Heart left ventricle (tissue), 16 donors: Measurements from ENCODE around the gene UBL4A. TPM values are rescaled to one million over a fixed set of nuclear protein-coding genes. Genes with fewer than 3 reads are reported as not detected.

ENCODE experiments used
- ATAC-seq, 4 donors: fragments of 200-7000 bp; cut with Tn5 transposase; one replicate each; pipeline ENCODE4 v1.9.1; 2020 to 2022; ENCODE audit warnings: moderate library complexity in 4 of 4, mild to moderate bottlenecking in 3 of 4, moderate number of reproducible peaks in 1 of 4
- DNase-seq, 5 donors: peaks; one replicate each; pipeline ENCODE4 v3.0.0-alpha.2; 2020
- H3K27ac ChIP-seq, 12 donors: fragments of 200-600 bp; sonication (generic) in 4 of 12; one replicate each; pipeline versions ENCODE4 v1.5.0 to v1.8.0; 2016 to 2022; ENCODE audit warnings: mild to moderate bottlenecking in 2 of 12
- H3K27me3 ChIP-seq, 9 donors: fragments of 200-600 bp; sonication (generic) in 2 of 9; one replicate each; pipeline versions ENCODE4 v1.5.1 to v1.8.0; 2016 to 2022; ENCODE audit warnings: mild to moderate bottlenecking in 3 of 9
- H3K36me3 ChIP-seq, 9 donors: fragments of 200-600 bp; sonication (generic) in 2 of 9; one replicate each; pipeline versions ENCODE4 v1.5.0 to v1.8.0; 2018 to 2022; ENCODE audit warnings: mild to moderate bottlenecking in 2 of 9
- H3K4me1 ChIP-seq, 12 donors: fragments of 200-600 bp; sonication (generic) in 4 of 12; one replicate each; pipeline versions ENCODE4 v1.5.0 to v1.8.0; 2016 to 2022; ENCODE audit warnings: mild to moderate bottlenecking in 3 of 12
- H3K4me3 ChIP-seq, 12 donors: fragments of 200-600 bp; sonication (generic) in 4 of 12; one replicate each; pipeline versions ENCODE4 v1.5.0 to v1.8.0; 2017 to 2022; ENCODE audit warnings: mild to moderate bottlenecking in 9 of 12, moderate library complexity in 4 of 12
- H3K9me3 ChIP-seq, 12 donors: fragments of 200-600 bp; sonication (generic) in 4 of 12; one replicate each; pipeline versions ENCODE4 v1.5.0 to v1.8.0; 2016 to 2022; ENCODE audit warnings: mild to moderate bottlenecking in 1 of 12
- CTCF ChIP-seq, 12 donors: fragments of 200-600 bp; sonication (generic) in 4 of 12; IDR thresholded peaks; one replicate each; pipeline versions ENCODE4 v1.5.0 to v1.8.0; 2018 to 2022; ENCODE audit warnings: antibody characterized with exemption in 12 of 12, mild to moderate bottlenecking in 5 of 12
- POLR2A ChIP-seq, 2 donors: fragments of 450-650 bp; IDR thresholded peaks; one replicate each; pipeline ENCODE4 v1.6.1; 2017; ENCODE audit warnings: antibody characterized with exemption in 2 of 2, mild to moderate bottlenecking in 2 of 2, moderate library complexity in 2 of 2
- WGBS, 4 donors: extraction: QIAGEN DNeasy Blood & Tissue Kit in 2 of 4; methylation state at CpG; one replicate each; pipeline versions ENCODE4 v1.1.5 to v1.1.7; 2013 to 2018; 5-methylcytosine and 5-hydroxymethylcytosine counted together
- intact Hi-C, 10 donors: fragments of 100-400 bp; cut with DNase I; formaldehyde crosslinking; loops; one replicate each; pipeline versions ENCODE4 v1.11.1 to v1.14.2; 2022
- polyA plus RNA-seq, 2 donors: library from polyadenylated mRNA; stranded (reverse); fragments of 200-250 nt; gene quantifications; one replicate each; pipeline ENCODE4 v1.2.3, GENCODE V29; 2013
- total RNA-seq, 9 donors: library from RNA; depleted of rRNA in 2 of 9; stranded (reverse); fragments of >200 nt in 2 of 9; fragmentation: NEBNext Ultra II Directional in 3 of 9; extraction: Animal tissue kit (Norgen Biotek cat#: 25700) in 3 of 9; gene quantifications; one replicate each; pipeline versions ENCODE4 v1.1.0 to v1.2.4, GENCODE V29; 2016 to 2023
- donor health status: ischemic (EF 13 %, LVEDD 7.1; RV severe dilation, severe dysfunction).
- donor health status: healthy with polysubstance abuse.
- donor health status: DM: no; HTN: yes; CAD: no.
- donor health status: DM: no; HTN: no; CAD: no.
- donor health status: ischemic (EF 25% LVEDD 6.9; RV normal size, moderate dysfunction).
- donor health status: ischemic (EF 25% LVEDD 5.7; RV mildly dilated, moderate dysfunction).
- donor health status: healthy.
- donor health status: DM: yes; HTN: yes; CAD: no.
- donor health status: ischemic (EF 35%, LVEDD 5.7; RV mildly dilated, moderate dysfunction).
- donor health status: nonischemic (EF 11% LVEDD 7.7; RV severe dilation, severe dysfunction).
- donor health status: DM: yes; HTN: yes; CAD: no.
- donor health status: PGD.
- donor health status: ischemic (EF 29% LVEDD 5.4; RV normal size, mild dysfunction).
- donor health status: nonischemic (EF 23%, LVEDD 6.1; RV moderate dilation, normal function).

UBL4A gene
- total and polyA plus RNA-seq, 11 donors: 34.6 to 92.8 (median 53.7) TPM

GRCh38 chrX:154517101-154517781, 30.8 kb upstream of the UBL4A start:
- intact Hi-C loops: loop anchor here in 2 of 10 donors (2.0 to 5.0 kb wide), 4 partner anchors 26 to 120 kb away; partner anchors contain the start of genes GDI1 (in 1 of the 2), LAGE3 (in 1 of the 2), RPL10 (in 1 of the 2) and SLC10A3 (in 1 of the 2)
- Histone ChIP-seq H3K9me3 (no peaks in the 10 kb centered on the region), H3K36me3 (no peaks in the 10 kb centered on the region), H3K27ac (peak overlapping the region; percentile 85 to 98 (median 92)), H3K4me3 (peak overlapping the region in 9 of 12 donors; percentile 45 to 97 (median 77)), H3K4me1 (peaks cover 0 to 28% (median 8%) of the 10 kb centered on the region in 12 donors), H3K27me3 (peaks cover 0 to 5% (median 0%) of the 10 kb centered on the region in 9 donors)
- 40 to 59% (median 48%) methylated on average over 14 to 25 of the region's 25 CpGs for whole genome bisulfite sequencing, 4 donors
- no peak for DNase-seq
- TF ChIP-seq POLR2A (IDR thresholded peaks at IDR 0.05) (no peak), CTCF (IDR thresholded peaks at IDR 0.05) (no peak)
- peak in 2 of 4 donors; percentile 0 to 1 for ATAC-seq

- no peaks in the 10 kb centered on the region for H3K9me3 ChIP-seq
- no peaks in the 10 kb centered on the region for H3K36me3 ChIP-seq
- intact Hi-C loops: loop anchor here in 2 of 10 donors (1.0 to 5.0 kb wide), 5 partner anchors 26 to 119 kb away; partner anchors contain the start of genes SLC10A3 (in 2 of the 2), GDI1 (in 1 of the 2), LAGE3 (in 1 of the 2) and RPL10 (in 1 of the 2)
- TF ChIP-seq POLR2A (IDR thresholded peaks at IDR 0.05) (no peak), CTCF (IDR thresholded peaks at IDR 0.05) (no peak)
- ATAC-seq: peak; percentile 46 to 68 (median 62)
- 3 to 38% (median 18%) methylated on average over 18 to 19 of the region's 19 CpGs for WGBS, 4 donors
- H3K4me1 ChIP-seq: peaks cover 0 to 28% (median 9%) of the 10 kb centered on the region in 12 donors
- peak overlapping the region; percentile 85 to 98 (median 92) for H3K27ac ChIP-seq
- peak in 1 of 5 donors; percentile 57 for DNase-seq
- H3K27me3 ChIP-seq: peaks cover 0 to 5% (median 0%) of the 10 kb centered on the region in 9 donors
- peak overlapping the region in 10 of 12 donors; percentile 30 to 97 (median 76) for H3K4me3 ChIP-seq
Observed at GRCh38 chrX:154516656-154517100, 30.3 kb upstream of the UBL4A start.

- Histone ChIP-seq H3K9me3 (no peaks in the 10 kb centered on the region), H3K4me3 (peak within 1 kb of the TSS; percentile 59 to 97 (median 76)), H3K27ac (peak within 1 kb of the TSS; percentile 89 to 98 (median 93)), H3K36me3 (peaks cover 0 to 1% (median 0%) of the 10 kb centered on the region in 9 donors), H3K27me3 (peaks cover 0 to 5% (median 0%) of the 10 kb centered on the region in 9 donors), H3K4me1 (peaks cover 0 to 28% (median 10%) of the 10 kb centered on the region in 12 donors)
- intact Hi-C loops: loop anchor here in 2 of 10 donors (1.0 to 5.0 kb wide), 5 partner anchors 25 to 119 kb away; partner anchors contain the start of genes SLC10A3 (in 2 of the 2), GDI1 (in 1 of the 2), LAGE3 (in 1 of the 2) and RPL10 (in 1 of the 2)
- TF ChIP-seq POLR2A (IDR thresholded peaks at IDR 0.05) (peak; percentile 82 to 94), CTCF (IDR thresholded peaks at IDR 0.05) (no peak)
- WGBS, 4 donors: 0 to 51% (median 17%) methylated on average over 18 to 59 of the region's 59 CpGs
- peak; percentile 94 to 97 (median 97) for ATAC-seq
- DNase-seq: peak; percentile 94 to 97 (median 95)
Observed at GRCh38 chrX:154515966-154516655, 29.7 kb upstream of the UBL4A start, which contains the start of gene FAM3A. Gene FAM3A (minus strand): TSS chrX:154516232. CDS start chrX:154515772, 460 bp downstream.
